Brain pericyte (primary cell): Measurements from ENCODE around the gene SERPINE2.
"Not testable (repeated sequence)": the region's sequence is repeated elsewhere in the genome, so short reads cannot be mapped to it uniquely, and the experiment has no call there.

Source experiments
- DNase-seq: peaks from one replicate; pipeline ENCODE4 v3.0.0-alpha.2; 2012; ENCODE audit warnings: low read depth, low spot score

SERPINE2 gene

GRCh38 chr2:223943561-223944008 lies 95.5 kb downstream of the SERPINE2 start:
- DNase-seq = no peak

GRCh38 chr2:223943135-223943534 lies 96.0 kb downstream of the SERPINE2 start:
- no peak for DNase-seq

- DNase-seq = no peak
Observed at GRCh38 chr2:223941579-223942277, 97.4 kb downstream of the SERPINE2 start.

- DNase-seq = not testable (repeated sequence)
Observed at GRCh38 chr2:223939438-223939837, 99.6 kb downstream of the SERPINE2 start.

- no peak for DNase-seq
Observed at GRCh38 chr2:223937535-223937934, 101.6 kb downstream of the SERPINE2 start.

GRCh38 chr2:223936862-223937326 lies 102.2 kb downstream of the SERPINE2 start:
- DNase-seq = no peak

GRCh38 chr2:223935459-223936125 lies 103.5 kb downstream of the SERPINE2 start:
- no peak for DNase-seq

- DNase-seq = no peak
Observed at GRCh38 chr2:223934870-223935269, 104.2 kb downstream of the SERPINE2 start.

GRCh38 chr2:223932816-223933800 lies 106.0 kb downstream of the SERPINE2 start:
- no peak for DNase-seq

GRCh38 chr2:223930103-223930976 lies 108.7 kb downstream of the SERPINE2 start:
- DNase-seq = no peak

- no peak for DNase-seq
Observed at GRCh38 chr2:223929571-223930102, 109.4 kb downstream of the SERPINE2 start.

- no peak for DNase-seq
Observed at GRCh38 chr2:223928113-223929006, 110.7 kb downstream of the SERPINE2 start.

- no peak for DNase-seq
Observed at GRCh38 chr2:223925106-223925505, 114.0 kb downstream of the SERPINE2 start.
